Progenitor cell of endocrine pancreas (in vitro differentiated cells): ENCODE measurements around the gene NSUN2. TPM values are rescaled to one million over a fixed set of nuclear protein-coding genes. Genes with fewer than 3 reads are reported as not detected.

Experiments used
- DNase-seq: peaks from one replicate; pipeline ENCODE4 v3.0.0; 2021; ENCODE audit warnings: low spot score; ENCODE audit not compliant: unreplicated experiment
- H3K27ac Mint-ChIP-seq: 2 replicates; pipeline ENCODE4 v1.8.0; 2021; ENCODE audit warnings: mild to moderate bottlenecking, moderate library complexity, mixed read lengths
- H3K27me3 Mint-ChIP-seq: 2 replicates; pipeline ENCODE4 v1.8.0; 2021; ENCODE audit warnings: mixed read lengths
- H3K36me3 Mint-ChIP-seq: 2 replicates; pipeline ENCODE4 v1.8.0; 2022; ENCODE audit warnings: mixed read lengths; ENCODE audit not compliant: insufficient read depth
- H3K4me1 Mint-ChIP-seq: 2 replicates; pipeline ENCODE4 v1.8.0; 2021; ENCODE audit warnings: low read depth, mixed read lengths
- H3K4me3 Mint-ChIP-seq: 2 replicates; pipeline ENCODE4 v1.8.0; 2021; ENCODE audit warnings: low read depth, mild to moderate bottlenecking, moderate library complexity, mixed read lengths
- H3K9me3 Mint-ChIP-seq: 2 replicates; pipeline ENCODE4 v1.8.0; 2021; ENCODE audit warnings: low read depth, mixed read lengths
- CTCF ChIP-seq: fragments of 200-600 bp; sonication (generic); IDR thresholded peaks from one replicate; pipeline ENCODE4 v1.5.0; 2021; ENCODE audit warnings: antibody characterized with exemption, mild to moderate bottlenecking; ENCODE audit not compliant: unreplicated experiment
- total RNA-seq: library from RNA; stranded (reverse); gene quantifications from 2 replicates; pipeline ENCODE4 v1.2.1, GENCODE V29; 2021

NSUN2 gene
- total RNA-seq, 1 donor from 2014 or later = 61.3 TPM

GRCh38 chr5:6644794-6645241, 12.0 kb upstream of the NSUN2 start:
- no peak overlapping the region for H3K27ac Mint-ChIP-seq
- H3K36me3 Mint-ChIP-seq = peaks cover 8% of the 10 kb centered on the region
- peaks cover 10% of the 10 kb centered on the region for H3K9me3 Mint-ChIP-seq
- H3K4me1 Mint-ChIP-seq = peaks cover 7% of the 10 kb centered on the region
- TF ChIP-seq CTCF = no peak
- no peaks in the 10 kb centered on the region for H3K27me3 Mint-ChIP-seq
- DNase-seq = no peak
- H3K4me3 Mint-ChIP-seq = no peak overlapping the region

GRCh38 chr5:6642655-6643054, 9.8 kb upstream of the NSUN2 start:
- no peak overlapping the region for H3K4me3 Mint-ChIP-seq
- TF ChIP-seq CTCF = no peak
- H3K4me1 Mint-ChIP-seq = peaks cover 7% of the 10 kb centered on the region
- no peaks in the 10 kb centered on the region for H3K27me3 Mint-ChIP-seq
- H3K9me3 Mint-ChIP-seq = peaks cover 4% of the 10 kb centered on the region
- no peak for DNase-seq
- H3K36me3 Mint-ChIP-seq = peaks cover 5% of the 10 kb centered on the region
- no peak overlapping the region for H3K27ac Mint-ChIP-seq

GRCh38 chr5:6638236-6638635, 5.4 kb upstream of the NSUN2 start:
- H3K9me3 Mint-ChIP-seq = no peaks in the 10 kb centered on the region
- H3K36me3 Mint-ChIP-seq = no peaks in the 10 kb centered on the region
- no peaks in the 10 kb centered on the region for H3K27me3 Mint-ChIP-seq
- no peak for DNase-seq
- H3K4me1 Mint-ChIP-seq = no peaks in the 10 kb centered on the region
- TF ChIP-seq CTCF = no peak
- H3K4me3 Mint-ChIP-seq = no peak overlapping the region
- H3K27ac Mint-ChIP-seq = no peak overlapping the region

GRCh38 chr5:6637590-6637989, 4.7 kb upstream of the NSUN2 start:
- H3K4me3 Mint-ChIP-seq = no peak overlapping the region

GRCh38 chr5:6637022-6637421, 4.2 kb upstream of the NSUN2 start:
- no peak for DNase-seq
- no peak for TF ChIP-seq CTCF
- peaks cover 5% of the 10 kb centered on the region for H3K4me1 Mint-ChIP-seq

More at GRCh38 chr5:6637590-6637989, 4.7 kb upstream of the NSUN2 start:
- no peak for DNase-seq
- Mint-ChIP-seq H3K27me3 (no peaks in the 10 kb centered on the region), H3K36me3 (no peaks in the 10 kb centered on the region), H3K27ac (no peak overlapping the region), H3K9me3 (no peaks in the 10 kb centered on the region), H3K4me1 (no peaks in the 10 kb centered on the region)
- no peak for TF ChIP-seq CTCF

More at GRCh38 chr5:6637022-6637421, 4.2 kb upstream of the NSUN2 start:
- H3K4me3 Mint-ChIP-seq = no peak overlapping the region
- no peaks in the 10 kb centered on the region for H3K36me3 Mint-ChIP-seq
- no peak overlapping the region for H3K27ac Mint-ChIP-seq
- H3K27me3 Mint-ChIP-seq = no peaks in the 10 kb centered on the region
- H3K9me3 Mint-ChIP-seq = no peaks in the 10 kb centered on the region
